GM19455 (cell line): Measurements from ENCODE around the gene CNTLN.
"Not testable (repeated sequence)": the region's sequence is repeated elsewhere in the genome, so short reads cannot be mapped to it uniquely, and the experiment has no call there.

Experiments used
- ATAC-seq: cut with Tn5 transposase; IDR thresholded peaks from one replicate; pipeline ENCODE4 v1.9.1; 2021; ENCODE audit not compliant: unreplicated experiment

CNTLN gene

GRCh38 chr9:17171309-17172094 lies 36.7 kb downstream of the CNTLN start:
- ATAC-seq = no peak

GRCh38 chr9:17177496-17177895 lies 42.7 kb downstream of the CNTLN start:
- not testable (repeated sequence) for ATAC-seq

- no peak for ATAC-seq
These were observed 50.7 kb downstream of the CNTLN start for GRCh38 chr9:17185481-17186029.

GRCh38 chr9:17191082-17191481 lies 56.2 kb downstream of the CNTLN start:
- no peak for ATAC-seq

GRCh38 chr9:17204611-17205152 lies 69.8 kb downstream of the CNTLN start:
- ATAC-seq = no peak

- ATAC-seq = no peak
These were observed 81.2 kb downstream of the CNTLN start for GRCh38 chr9:17216011-17216410.

- no peak for ATAC-seq
These were observed 81.8 kb downstream of the CNTLN start for GRCh38 chr9:17216646-17217045.

GRCh38 chr9:17217272-17217671 lies 82.4 kb downstream of the CNTLN start:
- ATAC-seq = no peak

- ATAC-seq = no peak
These were observed 84.4 kb downstream of the CNTLN start for GRCh38 chr9:17219261-17219660.

GRCh38 chr9:17222932-17223331 lies 88.1 kb downstream of the CNTLN start:
- no peak for ATAC-seq

GRCh38 chr9:17225407-17225806 lies 90.6 kb downstream of the CNTLN start:
- no peak for ATAC-seq

- ATAC-seq = no peak
These were observed 95.2 kb downstream of the CNTLN start for GRCh38 chr9:17229945-17230560.

GRCh38 chr9:17230646-17231045 lies 95.8 kb downstream of the CNTLN start:
- ATAC-seq = no peak

- ATAC-seq = no peak
These were observed 101.3 kb downstream of the CNTLN start for GRCh38 chr9:17236147-17236546.

- no peak for ATAC-seq
These were observed 111.9 kb downstream of the CNTLN start for GRCh38 chr9:17246770-17247169.

- ATAC-seq = no peak
These were observed 116.3 kb downstream of the CNTLN start for GRCh38 chr9:17251100-17251499.

GRCh38 chr9:17268531-17269188 lies 133.8 kb downstream of the CNTLN start:
- ATAC-seq = not testable (repeated sequence)

GRCh38 chr9:17269799-17270198 lies 135.0 kb downstream of the CNTLN start:
- ATAC-seq = no peak

GRCh38 chr9:17272536-17272935 lies 137.7 kb downstream of the CNTLN start:
- no peak for ATAC-seq

GRCh38 chr9:17280350-17281012 lies 145.6 kb downstream of the CNTLN start:
- no peak for ATAC-seq

- ATAC-seq = not testable (repeated sequence)
These were observed 155.8 kb downstream of the CNTLN start for GRCh38 chr9:17290673-17291072.
